HepG2 (cell line): Measurements from ENCODE around the gene SCYL1. TPM values are rescaled to one million over a fixed set of nuclear protein-coding genes. Genes with fewer than 3 reads are reported as not detected.

Experiments
- CENPT ChIP-seq: sonication (generic); formaldehyde crosslinking; IDR thresholded peaks from 2 replicates; pipeline ENCODE4 v1.8.0; 2022; ENCODE audit warnings: low read depth, mild to moderate bottlenecking, moderate library complexity, missing genetic modification reagents
- CHCHD3 ChIP-seq: sonication (generic); formaldehyde crosslinking; IDR thresholded peaks from 2 replicates; pipeline ENCODE4 v1.8.0; 2022; ENCODE audit warnings: mild to moderate bottlenecking, missing genetic modification reagents, moderate library complexity
- FOXC1 ChIP-seq: sonication (generic); formaldehyde crosslinking; IDR thresholded peaks from 2 replicates; pipeline ENCODE4 v1.8.0; 2022; ENCODE audit warnings: mild to moderate bottlenecking, missing genetic modification reagents, borderline replicate concordance
- HHEX ChIP-seq: IDR thresholded peaks from 2 replicates; pipeline ENCODE4 v1.6.1; 2016; ENCODE audit warnings: control low read depth
- KAT7 ChIP-seq: IDR thresholded peaks from 2 replicates; pipeline ENCODE4 v1.6.1; 2018; ENCODE audit warnings: borderline replicate concordance, missing compliant biosample characterization
- KLF9 ChIP-seq: IDR thresholded peaks from 2 replicates; pipeline ENCODE4 v1.6.1; 2016; ENCODE audit warnings: low read depth
- PAXIP1 ChIP-seq: sonication (generic); formaldehyde crosslinking; conservative IDR thresholded peaks from 2 replicates; pipeline ENCODE4 v1.4.0; 2020; ENCODE audit warnings: mild to moderate bottlenecking, missing genetic modification reagents, moderate library complexity
- SIX1 ChIP-seq: sonication (generic); formaldehyde crosslinking; IDR thresholded peaks from 2 replicates; pipeline ENCODE4 v1.4.0; 2020; ENCODE audit warnings: missing genetic modification reagents, borderline replicate concordance
- TCF7L2 ChIP-seq: IDR thresholded peaks from 2 replicates; pipeline ENCODE4 v1.6.1; 2011; ENCODE audit warnings: mild to moderate bottlenecking, low read depth, low read length, moderate library complexity
- ZNF660 ChIP-seq: sonication (generic); formaldehyde crosslinking; IDR thresholded peaks from 2 replicates; pipeline ENCODE4 v1.5.1; 2020; ENCODE audit warnings: mild to moderate bottlenecking, low read depth, missing genetic modification reagents, borderline replicate concordance
- ZNF773 ChIP-seq: sonication (generic); formaldehyde crosslinking; IDR thresholded peaks from 2 replicates; pipeline ENCODE4 v1.4.0; 2020; ENCODE audit warnings: missing genetic modification reagents, borderline replicate concordance
- polyA plus RNA-seq, 8 experiments: library from polyadenylated mRNA; depleted of rRNA in 3 of 8; stranded (reverse) in 7 of 8; unstranded in 1 of 8; fragments of >200 nt; fragmentation: Illumina TruSeq in 4 of 8; extraction: Trizol in 4 of 8; gene quantifications; 2 replicates each; pipeline versions ENCODE4 v1.2.1 to v1.2.3, GENCODE V29; 2011 to 2016; ENCODE audit warnings: low read depth in 4 of 8, missing spikeins in 1 of 8, mixed read lengths in 1 of 8; ENCODE audit not compliant: insufficient read depth in 1 of 8
- total RNA-seq, 5 experiments: library from RNA; depleted of rRNA; stranded (reverse); fragments of >200 nt; fragmentation: Illumina TruSeq; extraction: Trizol; gene quantifications; 2 replicates each; pipeline ENCODE4 v1.2.3, GENCODE V29; 2016; ENCODE audit warnings: low read depth in 1 of 5
- TF ChIP-seq, protein P1 (sequence below): sonication (generic); formaldehyde crosslinking; IDR thresholded peaks from 2 replicates; pipeline ENCODE4 v1.4.0; 2020; ENCODE audit warnings: missing genetic modification reagents
- TF ChIP-seq, protein P2 (sequence below): sonication (generic); formaldehyde crosslinking; IDR thresholded peaks from 2 replicates; pipeline ENCODE4 v1.4.0; 2020; ENCODE audit warnings: mild to moderate bottlenecking, missing genetic modification reagents, borderline replicate concordance
- TF ChIP-seq, protein P3 (sequence below), 2 experiments: sonication (generic) in 1 of 2; formaldehyde crosslinking in 1 of 2; IDR thresholded peaks; 2 replicates each; pipeline versions ENCODE4 v1.5.1 to v1.6.1; 2011 to 2020; ENCODE audit warnings: borderline replicate concordance in 1 of 2, low read depth in 1 of 2, low read length in 1 of 2, mild to moderate bottlenecking in 1 of 2, missing genetic modification reagents in 1 of 2, moderate library complexity in 1 of 2

The SCYL1 gene
- total and polyA plus RNA-seq, 2 of the 13 experiments (the other 11 are each of a cell fraction or from before 2014, with no cell fraction given) = 65.9 to 103 TPM

DNA sequence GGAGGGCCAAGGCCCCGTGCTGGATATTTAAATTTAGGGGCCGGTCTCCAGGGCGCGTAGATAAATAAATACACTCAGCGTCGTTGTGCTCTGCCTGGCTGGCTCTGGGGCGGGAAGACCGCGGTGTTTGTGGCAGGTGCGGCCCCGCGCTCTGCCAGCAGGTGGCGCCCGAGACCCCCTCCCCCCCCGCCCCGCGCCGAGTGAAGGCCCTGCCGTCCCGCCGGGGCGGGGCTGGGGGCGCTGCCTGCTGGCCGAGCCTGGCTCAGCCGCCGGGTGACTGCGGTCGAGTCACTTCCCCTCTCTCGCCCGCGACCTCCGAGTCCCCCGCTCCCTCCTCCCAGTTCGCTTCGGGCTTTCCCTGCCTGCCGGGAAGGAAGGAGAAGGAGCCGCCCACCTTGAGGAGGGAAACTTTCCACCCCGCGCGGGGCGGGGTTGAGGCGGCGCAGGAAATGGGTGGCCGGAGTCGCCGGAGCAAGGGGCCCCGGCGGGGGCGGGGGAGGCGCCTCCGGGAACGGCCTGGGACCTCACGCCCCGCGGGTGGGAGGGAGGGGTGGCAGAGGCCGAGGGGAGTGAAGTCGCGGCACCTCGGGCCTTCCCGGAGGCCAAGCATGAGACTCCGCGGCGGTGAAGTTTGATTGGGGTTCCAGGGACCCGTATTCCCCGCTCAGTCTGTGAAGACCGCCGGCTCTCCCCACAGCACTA is 49.4 kb downstream of the SCYL1 start (continued):
- no peak for TF ChIP-seq CENPT (CRISPR knock-in tag)
- TF ChIP-seq KLF9 (CRISPR knock-in tag) = no peak
- TF ChIP-seq, protein P1, sequence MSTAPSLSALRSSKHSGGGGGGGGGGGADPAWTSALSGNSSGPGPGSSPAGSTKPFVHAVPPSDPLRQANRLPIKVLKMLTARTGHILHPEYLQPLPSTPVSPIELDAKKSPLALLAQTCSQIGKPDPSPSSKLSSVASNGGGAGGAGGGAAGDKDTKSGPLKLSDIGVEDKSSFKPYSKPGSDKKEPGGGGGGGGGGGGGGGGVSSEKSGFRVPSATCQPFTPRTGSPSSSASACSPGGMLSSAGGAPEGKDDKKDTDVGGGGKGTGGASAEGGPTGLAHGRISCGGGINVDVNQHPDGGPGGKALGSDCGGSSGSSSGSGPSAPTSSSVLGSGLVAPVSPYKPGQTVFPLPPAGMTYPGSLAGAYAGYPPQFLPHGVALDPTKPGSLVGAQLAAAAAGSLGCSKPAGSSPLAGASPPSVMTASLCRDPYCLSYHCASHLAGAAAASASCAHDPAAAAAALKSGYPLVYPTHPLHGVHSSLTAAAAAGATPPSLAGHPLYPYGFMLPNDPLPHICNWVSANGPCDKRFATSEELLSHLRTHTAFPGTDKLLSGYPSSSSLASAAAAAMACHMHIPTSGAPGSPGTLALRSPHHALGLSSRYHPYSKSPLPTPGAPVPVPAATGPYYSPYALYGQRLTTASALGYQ (CRISPR knock-in tag) = peak; percentile 60; the same call in 1 of the 2 replicates
- TF ChIP-seq ZNF660 (CRISPR knock-in tag) = no peak
- TF ChIP-seq TCF7L2 = no peak
- no peak for TF ChIP-seq SIX1
- TF ChIP-seq, protein P2, sequence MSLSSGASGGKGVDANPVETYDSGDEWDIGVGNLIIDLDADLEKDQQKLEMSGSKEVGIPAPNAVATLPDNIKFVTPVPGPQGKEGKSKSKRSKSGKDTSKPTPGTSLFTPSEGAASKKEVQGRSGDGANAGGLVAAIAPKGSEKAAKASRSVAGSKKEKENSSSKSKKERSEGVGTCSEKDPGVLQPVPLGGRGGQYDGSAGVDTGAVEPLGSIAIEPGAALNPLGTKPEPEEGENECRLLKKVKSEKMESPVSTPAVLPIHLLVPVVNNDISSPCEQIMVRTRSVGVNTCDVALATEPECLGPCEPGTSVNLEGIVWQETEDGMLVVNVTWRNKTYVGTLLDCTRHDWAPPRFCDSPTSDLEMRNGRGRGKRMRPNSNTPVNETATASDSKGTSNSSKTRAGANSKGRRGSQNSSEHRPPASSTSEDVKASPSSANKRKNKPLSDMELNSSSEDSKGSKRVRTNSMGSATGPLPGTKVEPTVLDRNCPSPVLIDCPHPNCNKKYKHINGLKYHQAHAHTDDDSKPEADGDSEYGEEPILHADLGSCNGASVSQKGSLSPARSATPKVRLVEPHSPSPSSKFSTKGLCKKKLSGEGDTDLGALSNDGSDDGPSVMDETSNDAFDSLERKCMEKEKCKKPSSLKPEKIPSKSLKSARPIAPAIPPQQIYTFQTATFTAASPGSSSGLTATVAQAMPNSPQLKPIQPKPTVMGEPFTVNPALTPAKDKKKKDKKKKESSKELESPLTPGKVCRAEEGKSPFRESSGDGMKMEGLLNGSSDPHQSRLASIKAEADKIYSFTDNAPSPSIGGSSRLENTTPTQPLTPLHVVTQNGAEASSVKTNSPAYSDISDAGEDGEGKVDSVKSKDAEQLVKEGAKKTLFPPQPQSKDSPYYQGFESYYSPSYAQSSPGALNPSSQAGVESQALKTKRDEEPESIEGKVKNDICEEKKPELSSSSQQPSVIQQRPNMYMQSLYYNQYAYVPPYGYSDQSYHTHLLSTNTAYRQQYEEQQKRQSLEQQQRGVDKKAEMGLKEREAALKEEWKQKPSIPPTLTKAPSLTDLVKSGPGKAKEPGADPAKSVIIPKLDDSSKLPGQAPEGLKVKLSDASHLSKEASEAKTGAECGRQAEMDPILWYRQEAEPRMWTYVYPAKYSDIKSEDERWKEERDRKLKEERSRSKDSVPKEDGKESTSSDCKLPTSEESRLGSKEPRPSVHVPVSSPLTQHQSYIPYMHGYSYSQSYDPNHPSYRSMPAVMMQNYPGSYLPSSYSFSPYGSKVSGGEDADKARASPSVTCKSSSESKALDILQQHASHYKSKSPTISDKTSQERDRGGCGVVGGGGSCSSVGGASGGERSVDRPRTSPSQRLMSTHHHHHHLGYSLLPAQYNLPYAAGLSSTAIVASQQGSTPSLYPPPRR (CRISPR knock-in tag) = no peak; the same call in 1 of the 2 replicates
- TF ChIP-seq, protein P3, sequence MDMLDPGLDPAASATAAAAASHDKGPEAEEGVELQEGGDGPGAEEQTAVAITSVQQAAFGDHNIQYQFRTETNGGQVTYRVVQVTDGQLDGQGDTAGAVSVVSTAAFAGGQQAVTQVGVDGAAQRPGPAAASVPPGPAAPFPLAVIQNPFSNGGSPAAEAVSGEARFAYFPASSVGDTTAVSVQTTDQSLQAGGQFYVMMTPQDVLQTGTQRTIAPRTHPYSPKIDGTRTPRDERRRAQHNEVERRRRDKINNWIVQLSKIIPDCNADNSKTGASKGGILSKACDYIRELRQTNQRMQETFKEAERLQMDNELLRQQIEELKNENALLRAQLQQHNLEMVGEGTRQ (IDR thresholded peaks at IDR 0.05; ENCODE audit: low read depth, low read length) = no peak
- TF ChIP-seq, protein P3 (CRISPR knock-in tag; IDR thresholded peaks at IDR 0.05; ENCODE audit: borderline replicate concordance) = no peak
- TF ChIP-seq CHCHD3 (CRISPR knock-in tag) = no peak
- no peak for TF ChIP-seq FOXC1 (CRISPR knock-in tag)
- TF ChIP-seq KAT7 = no peak
- no peak for TF ChIP-seq ZNF773 (CRISPR knock-in tag)
- TF ChIP-seq HHEX (CRISPR knock-in tag) = no peak
- TF ChIP-seq PAXIP1 (CRISPR knock-in tag) = peak; percentile 24; the same call in 1 of the 2 replicates
